Parathyroid adenoma (tissue), 2 donors: ENCODE data around the gene ARL8A.

Experiments
- H2AFZ ChIP-seq: fragments of 300-600 bp; sonication (generic); one replicate; pipeline ENCODE4 v1.7.0; 2017; ENCODE audit warnings: antibody characterized with exemption, mild to moderate bottlenecking
- H3K27ac ChIP-seq: fragments of 300-600 bp; sonication (generic); one replicate; pipeline ENCODE4 v1.7.0; 2017
- H3K27me3 ChIP-seq: fragments of 300-600 bp; sonication (generic); one replicate; pipeline ENCODE4 v1.7.0; 2017; ENCODE audit warnings: low read length; ENCODE audit not compliant: control insufficient read depth, insufficient read depth
- H3K36me3 ChIP-seq: fragments of 300-600 bp; sonication (generic); one replicate; pipeline ENCODE4 v1.7.0; 2017; ENCODE audit warnings: low read length; ENCODE audit not compliant: control insufficient read depth, insufficient read depth
- H3K4me1 ChIP-seq: fragments of 300-600 bp; sonication (generic); one replicate; pipeline ENCODE4 v1.7.0; 2017; ENCODE audit warnings: control low read depth
- H3K4me2 ChIP-seq: fragments of 300-600 bp; sonication (generic); one replicate; pipeline ENCODE4 v1.7.0; 2017; ENCODE audit warnings: low read length
- H3K4me3 ChIP-seq: fragments of 300-600 bp; sonication (generic); one replicate; pipeline ENCODE4 v1.7.0; 2017; ENCODE audit warnings: low read depth, low read length
- H3K79me2 ChIP-seq: fragments of 300-600 bp; sonication (generic); one replicate; pipeline ENCODE4 v1.7.0; 2017; ENCODE audit warnings: control low read depth
- H3K9ac ChIP-seq: fragments of 300-600 bp; sonication (generic); one replicate; pipeline ENCODE4 v1.7.0; 2017; ENCODE audit warnings: mild to moderate bottlenecking
- H3K9me3 ChIP-seq: fragments of 300-600 bp; sonication (generic); one replicate; pipeline ENCODE4 v1.7.0; 2017; ENCODE audit warnings: low read length; ENCODE audit not compliant: control insufficient read depth
- TF ChIP-seq, protein P1 (sequence below): fragments of 300-600 bp; sonication (generic); IDR thresholded peaks from one replicate; pipeline ENCODE4 v1.7.0; 2017; ENCODE audit warnings: antibody characterized with exemption, mild to moderate bottlenecking
- donor health status: primary hyperparathyroidism.

ARL8A gene

DNA sequence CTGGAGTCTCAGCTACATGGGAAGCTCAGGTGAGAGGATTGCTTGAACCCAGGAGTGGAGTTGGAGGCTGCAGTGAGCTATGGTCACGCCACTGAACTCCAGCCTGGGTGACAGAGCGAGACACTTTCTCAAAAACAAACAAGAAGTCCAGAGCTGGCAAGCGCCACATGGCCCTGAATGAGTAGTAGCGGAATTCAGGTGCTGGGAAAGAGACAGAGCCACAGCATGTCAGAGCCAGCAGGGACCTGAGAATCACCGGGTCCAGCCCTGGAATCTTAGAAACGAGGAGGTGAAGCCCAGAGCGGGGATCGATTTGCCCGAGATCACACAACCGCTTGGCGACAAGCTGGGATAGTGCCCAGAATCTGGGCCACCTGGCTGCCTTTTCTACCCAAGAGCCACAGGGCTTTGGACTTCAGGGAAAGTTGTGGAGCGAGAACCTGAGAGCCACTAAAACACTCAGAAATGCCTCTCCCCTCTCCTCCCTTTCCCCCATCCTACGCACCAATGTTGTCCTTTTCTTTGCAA is 9.8 kb downstream of the ARL8A start:
- H3K9me3 ChIP-seq = no peaks in the 10 kb centered on the region
- no peak overlapping the region for H3K9ac ChIP-seq
- H3K4me1 ChIP-seq = peaks cover 9% of the 10 kb centered on the region
- no peak overlapping the region for H3K4me3 ChIP-seq
- no peaks in the 10 kb centered on the region for H3K79me2 ChIP-seq
- H3K4me2 ChIP-seq = no peak overlapping the region
- H3K36me3 ChIP-seq = no peaks in the 10 kb centered on the region
- no peak overlapping the region for H3K27ac ChIP-seq
- no peak overlapping the region for H2AFZ ChIP-seq
- no peaks in the 10 kb centered on the region for H3K27me3 ChIP-seq
- TF ChIP-seq, protein P1, sequence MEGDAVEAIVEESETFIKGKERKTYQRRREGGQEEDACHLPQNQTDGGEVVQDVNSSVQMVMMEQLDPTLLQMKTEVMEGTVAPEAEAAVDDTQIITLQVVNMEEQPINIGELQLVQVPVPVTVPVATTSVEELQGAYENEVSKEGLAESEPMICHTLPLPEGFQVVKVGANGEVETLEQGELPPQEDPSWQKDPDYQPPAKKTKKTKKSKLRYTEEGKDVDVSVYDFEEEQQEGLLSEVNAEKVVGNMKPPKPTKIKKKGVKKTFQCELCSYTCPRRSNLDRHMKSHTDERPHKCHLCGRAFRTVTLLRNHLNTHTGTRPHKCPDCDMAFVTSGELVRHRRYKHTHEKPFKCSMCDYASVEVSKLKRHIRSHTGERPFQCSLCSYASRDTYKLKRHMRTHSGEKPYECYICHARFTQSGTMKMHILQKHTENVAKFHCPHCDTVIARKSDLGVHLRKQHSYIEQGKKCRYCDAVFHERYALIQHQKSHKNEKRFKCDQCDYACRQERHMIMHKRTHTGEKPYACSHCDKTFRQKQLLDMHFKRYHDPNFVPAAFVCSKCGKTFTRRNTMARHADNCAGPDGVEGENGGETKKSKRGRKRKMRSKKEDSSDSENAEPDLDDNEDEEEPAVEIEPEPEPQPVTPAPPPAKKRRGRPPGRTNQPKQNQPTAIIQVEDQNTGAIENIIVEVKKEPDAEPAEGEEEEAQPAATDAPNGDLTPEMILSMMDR = no peak

GRCh38 chr1:202133989-202134388 is 10.5 kb downstream of the ARL8A start:
- Histone ChIP-seq H2AFZ (no peak overlapping the region), H3K36me3 (no peaks in the 10 kb centered on the region), H3K9ac (no peak overlapping the region), H3K27ac (no peak overlapping the region), H3K79me2 (no peaks in the 10 kb centered on the region), H3K9me3 (no peaks in the 10 kb centered on the region), H3K4me1 (peaks cover 9% of the 10 kb centered on the region), H3K4me3 (no peak overlapping the region), H3K4me2 (no peak overlapping the region), H3K27me3 (no peaks in the 10 kb centered on the region)
- TF ChIP-seq, protein P1 = no peak

DNA sequence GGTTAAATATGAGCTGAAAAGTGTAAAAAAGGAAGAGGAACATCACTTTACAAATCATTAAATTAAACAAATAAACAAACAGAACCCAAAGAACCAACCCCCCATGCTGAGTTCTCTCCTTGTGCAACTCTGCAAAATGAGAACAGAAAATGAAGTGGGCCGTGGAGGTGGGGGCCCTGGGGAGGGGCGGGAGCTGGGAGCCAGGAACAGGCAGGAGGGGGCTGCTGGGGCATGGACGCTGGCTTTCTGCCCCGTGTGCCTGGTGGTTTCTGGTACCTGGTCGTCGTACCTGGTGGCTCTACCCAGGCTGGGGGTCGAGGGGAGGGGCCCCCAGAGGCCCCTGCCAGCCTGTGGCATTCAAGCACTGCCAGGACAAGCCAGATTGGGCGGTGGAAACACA is 11.0 kb downstream of the ARL8A start:
- H3K36me3 ChIP-seq = no peaks in the 10 kb centered on the region
- no peaks in the 10 kb centered on the region for H3K79me2 ChIP-seq
- H3K9ac ChIP-seq = no peak overlapping the region
- peak overlapping the region; percentile 77 for H3K27ac ChIP-seq
- H2AFZ ChIP-seq = no peak overlapping the region
- no peak overlapping the region for H3K4me2 ChIP-seq
- TF ChIP-seq, protein P1 = no peak
- no peaks in the 10 kb centered on the region for H3K27me3 ChIP-seq
- peaks cover 9% of the 10 kb centered on the region for H3K4me1 ChIP-seq
- no peak overlapping the region for H3K4me3 ChIP-seq
- H3K9me3 ChIP-seq = no peaks in the 10 kb centered on the region

- peaks cover 9% of the 10 kb centered on the region for H3K4me1 ChIP-seq
- H2AFZ ChIP-seq = no peak overlapping the region
- H3K4me2 ChIP-seq = no peak overlapping the region
- H3K9me3 ChIP-seq = no peaks in the 10 kb centered on the region
- TF ChIP-seq, protein P1 = no peak
- H3K27me3 ChIP-seq = no peaks in the 10 kb centered on the region
- H3K79me2 ChIP-seq = no peaks in the 10 kb centered on the region
- H3K27ac ChIP-seq = peak overlapping the region; percentile 77
- H3K36me3 ChIP-seq = no peaks in the 10 kb centered on the region
- H3K9ac ChIP-seq = no peak overlapping the region
- no peak overlapping the region for H3K4me3 ChIP-seq
These were observed 11.5 kb downstream of the ARL8A start for GRCh38 chr1:202133001-202133400.
